Metanephros (tissue), 1 donor: ENCODE results near the gene ACVR1C. TPM values are rescaled to one million over a fixed set of nuclear protein-coding genes. Genes with fewer than 3 reads are reported as not detected.

Source experiments
- total RNA-seq: library from RNA; depleted of rRNA; stranded (reverse); fragments of >200 nt; gene quantifications from one replicate; pipeline ENCODE4 v1.2.3, GENCODE V29; 2014

ACVR1C gene
- 0.18 TPM for total RNA-seq

DNA sequence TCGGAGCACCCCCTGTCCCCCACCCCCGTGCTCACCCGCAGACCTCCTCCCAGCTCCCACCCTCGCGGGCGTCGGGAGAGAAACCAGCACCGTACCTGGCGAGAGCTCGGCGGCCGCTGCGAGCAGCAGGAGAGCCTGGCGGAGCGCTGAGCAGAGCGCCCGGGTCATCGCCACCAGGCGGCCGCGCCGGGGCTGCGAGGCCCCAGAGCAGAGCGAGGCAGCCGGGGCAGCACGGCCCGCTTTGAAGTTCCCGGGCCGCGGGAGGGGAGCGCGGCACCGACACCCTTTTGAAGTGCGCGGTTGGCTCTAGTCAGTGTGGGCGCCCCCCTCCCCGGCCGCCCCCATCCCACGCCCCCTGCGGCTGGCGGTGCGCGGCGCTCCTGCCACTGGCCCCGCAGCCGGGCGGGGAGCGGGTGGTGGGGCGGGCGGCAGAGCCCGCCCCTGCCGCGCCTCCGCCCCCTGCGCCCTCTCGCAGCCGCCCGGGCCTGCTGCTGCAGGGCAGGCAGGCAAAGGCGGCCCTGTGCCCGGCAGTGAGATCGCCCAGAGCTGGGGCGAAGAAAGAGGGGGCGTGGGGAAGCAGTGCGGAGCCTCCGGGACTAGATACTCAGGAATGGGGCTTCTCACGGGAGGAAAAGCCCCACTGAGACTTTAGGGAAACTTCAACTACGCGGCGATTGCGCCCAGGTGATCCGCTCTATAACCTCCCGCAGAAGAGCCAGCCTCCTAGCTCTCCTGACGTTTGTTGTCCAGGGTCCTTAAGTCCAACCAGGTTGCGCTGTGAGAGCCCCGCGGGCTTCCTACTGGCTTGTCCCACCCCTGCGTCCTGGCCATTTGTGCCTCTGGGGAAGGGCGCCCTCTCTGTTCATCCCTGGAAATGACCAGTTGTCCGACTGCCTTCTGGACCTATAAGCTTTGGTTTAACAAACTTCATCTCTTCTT, at the start of gene ACVR1C:
ACVR1C (minus strand) TSS at position 388 of the 939 bp plus-strand sequence; CDS start at position 168, 220 bp downstream.

Other genes with a start within 250 kb of the ACVR1C start
- 16.8 TPM for gene CYTIP, start 184.8 kb downstream of the ACVR1C start, total RNA-seq
- gene ACVR1, start 247.5 kb upstream of the ACVR1C start, total RNA-seq, result 19.9 TPM